Adipocyte (in vitro differentiated cells): Measurements from ENCODE around the gene FOXF1.

Source experiments
- DNase-seq: peaks from one replicate; pipeline ENCODE4 v3.0.0-alpha.2; 2015; ENCODE audit warnings: low read depth
- H3K27me3 ChIP-seq: replicated peaks from 2 replicates; pipeline ENCODE4 v1.7.0; 2013; ENCODE audit warnings: mild to moderate bottlenecking, low read length, moderate library complexity; ENCODE audit not compliant: control insufficient read depth, insufficient read depth
- H3K36me3 ChIP-seq: 2 replicates; pipeline ENCODE4 v1.7.0; 2013; ENCODE audit warnings: low read length, mild to moderate bottlenecking, moderate library complexity; ENCODE audit not compliant: control insufficient read depth, insufficient read depth, severe bottlenecking
- H3K4me1 ChIP-seq: 2 replicates; pipeline ENCODE4 v1.7.0; 2013; ENCODE audit warnings: mild to moderate bottlenecking, low read length, moderate library complexity; ENCODE audit not compliant: control insufficient read depth, insufficient read depth
- H3K4me3 ChIP-seq: 2 replicates; pipeline ENCODE4 v1.7.0; 2013; ENCODE audit warnings: mild to moderate bottlenecking, low read length, moderate library complexity
- H3K9ac ChIP-seq: 2 replicates; pipeline ENCODE4 v1.7.0; 2013; ENCODE audit warnings: mild to moderate bottlenecking, low read length, moderate library complexity
- H3K9me3 ChIP-seq: 2 replicates; pipeline ENCODE4 v1.7.0; 2013; ENCODE audit warnings: mild to moderate bottlenecking, low read length, moderate library complexity; ENCODE audit not compliant: control insufficient read depth

FOXF1 gene

DNA sequence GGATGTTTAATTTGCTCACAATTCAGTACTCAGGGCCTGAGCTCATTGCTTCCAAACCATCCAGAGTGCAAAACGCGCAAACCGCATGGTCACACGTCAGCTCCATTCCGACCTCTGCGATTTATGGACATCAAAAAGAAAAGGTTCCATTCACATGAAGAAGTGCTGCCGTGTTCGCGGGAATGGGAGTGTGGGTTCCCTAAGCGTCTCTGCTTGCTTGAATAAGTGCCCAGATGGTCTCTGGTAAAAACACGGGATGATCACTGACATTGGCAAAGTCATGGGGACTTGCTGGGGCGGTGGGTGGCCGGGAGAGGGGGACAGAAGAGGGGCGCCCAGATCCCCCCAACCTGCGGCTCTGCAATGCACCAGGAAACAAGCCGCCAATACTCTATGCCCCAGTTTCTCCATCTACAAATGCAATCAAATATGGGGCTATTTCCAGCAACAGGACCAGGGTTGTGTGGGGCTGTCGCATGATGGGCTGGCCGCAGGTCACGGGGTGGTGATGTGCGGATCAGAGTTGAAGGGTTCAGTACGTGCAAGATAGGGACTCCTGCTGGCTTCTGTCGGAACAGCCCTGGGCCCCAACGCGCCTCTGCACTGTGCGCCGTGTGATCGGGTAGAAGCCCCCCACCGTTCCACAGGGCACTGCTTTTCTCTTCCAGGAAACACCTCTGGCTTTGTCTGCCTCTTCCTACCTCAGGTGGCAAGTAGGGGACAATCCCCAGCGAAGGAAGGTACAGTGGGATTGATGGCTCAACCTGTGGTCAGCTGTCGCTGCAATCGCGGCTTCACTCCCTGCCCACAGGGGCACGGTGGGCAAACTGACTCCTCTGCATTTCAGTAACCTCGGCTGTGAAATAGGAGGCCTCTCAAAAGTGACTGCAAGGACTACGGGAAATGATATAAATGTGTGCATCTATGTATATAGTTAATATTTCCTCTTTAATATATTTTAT, 11.2 kb downstream of the FOXF1 start:
- H3K9me3 ChIP-seq, result no peaks in the 10 kb centered on the region
- peaks cover 66% of the 10 kb centered on the region for H3K27me3 ChIP-seq
- no peak overlapping the region for H3K4me3 ChIP-seq
- no peaks in the 10 kb centered on the region for H3K36me3 ChIP-seq
- peaks cover 6% of the 10 kb centered on the region for H3K4me1 ChIP-seq
- H3K9ac ChIP-seq, result no peak overlapping the region
- DNase-seq, result no peak

DNA sequence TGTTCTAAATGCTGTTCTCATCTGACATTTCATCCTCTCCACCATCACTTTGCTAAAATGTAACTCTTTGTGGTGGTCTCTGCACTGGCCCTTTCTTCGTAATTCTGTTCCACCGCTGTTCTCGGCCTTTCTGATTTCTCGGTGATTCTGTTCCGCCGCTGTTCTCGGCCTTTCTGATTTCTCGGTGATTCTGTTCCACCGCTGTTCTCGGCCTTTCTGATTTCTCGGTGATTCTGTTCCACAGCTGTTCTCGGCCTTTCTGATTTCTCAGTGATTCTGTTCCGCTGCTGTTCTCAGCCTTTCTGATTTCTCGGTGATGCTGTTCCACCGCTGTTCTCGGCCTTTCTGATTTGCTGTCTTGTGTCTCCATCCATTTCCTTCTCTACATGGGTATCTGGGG, 12.3 kb downstream of the FOXF1 start:
- DNase-seq, result no peak
- Histone ChIP-seq H3K27me3 (peaks cover 58% of the 10 kb centered on the region), H3K4me1 (peaks cover 6% of the 10 kb centered on the region), H3K9me3 (no peaks in the 10 kb centered on the region), H3K9ac (no peak overlapping the region), H3K36me3 (no peaks in the 10 kb centered on the region), H3K4me3 (no peak overlapping the region)

DNA sequence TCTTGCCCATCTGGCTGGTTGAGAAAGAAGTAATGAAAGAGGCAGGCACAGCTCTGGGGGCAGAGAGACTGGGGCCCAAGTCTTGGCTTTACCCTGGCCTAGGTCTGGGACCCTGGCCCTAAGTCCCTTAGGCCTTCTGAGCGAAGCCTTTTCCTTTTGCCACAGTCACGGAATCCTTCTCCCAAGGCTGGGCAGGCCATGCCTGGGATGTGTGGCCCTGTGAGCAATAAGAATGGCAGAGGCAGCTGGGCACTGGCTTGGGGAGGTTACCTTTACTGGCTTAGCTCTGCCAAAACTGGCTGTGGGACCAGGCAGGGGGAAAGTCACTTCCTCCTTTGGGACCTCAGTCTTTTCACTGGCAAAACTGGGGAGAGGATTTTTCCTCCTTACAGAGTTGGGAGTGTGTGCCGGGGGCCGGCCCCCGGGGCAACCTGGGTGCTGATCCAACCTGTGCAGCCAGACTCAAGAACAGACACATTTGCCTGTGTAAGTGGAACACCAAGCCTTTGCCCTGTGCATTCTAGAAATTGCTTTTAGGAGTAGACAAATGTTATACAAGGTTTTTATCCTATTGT, 12.9 kb downstream of the FOXF1 start:
- no peaks in the 10 kb centered on the region for H3K9me3 ChIP-seq
- no peak overlapping the region for H3K4me3 ChIP-seq
- peaks cover 6% of the 10 kb centered on the region for H3K4me1 ChIP-seq
- no peak overlapping the region for H3K9ac ChIP-seq
- DNase-seq, result no peak
- no peaks in the 10 kb centered on the region for H3K36me3 ChIP-seq
- H3K27me3 ChIP-seq, result peaks cover 58% of the 10 kb centered on the region

DNA sequence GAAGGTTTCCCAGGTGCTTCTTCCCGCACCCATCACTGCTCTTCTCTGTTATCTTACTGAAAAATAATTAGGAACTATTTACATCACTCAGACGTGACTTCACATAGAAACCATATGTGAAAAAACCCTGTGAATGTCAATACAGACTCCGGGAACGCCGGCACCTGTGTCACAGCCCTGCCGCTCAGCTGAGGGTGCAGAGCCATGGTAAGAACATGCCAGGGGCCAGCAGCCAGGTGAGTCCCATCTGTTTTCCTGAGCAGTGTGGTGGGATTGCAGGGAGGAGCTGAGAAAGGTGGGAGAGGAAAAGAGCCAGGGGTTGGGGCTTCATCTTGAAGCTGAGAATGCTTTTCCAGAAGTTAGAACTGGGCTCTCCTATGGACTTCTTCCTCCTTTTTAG, 13.7 kb downstream of the FOXF1 start:
- peaks cover 57% of the 10 kb centered on the region for H3K27me3 ChIP-seq

DNA sequence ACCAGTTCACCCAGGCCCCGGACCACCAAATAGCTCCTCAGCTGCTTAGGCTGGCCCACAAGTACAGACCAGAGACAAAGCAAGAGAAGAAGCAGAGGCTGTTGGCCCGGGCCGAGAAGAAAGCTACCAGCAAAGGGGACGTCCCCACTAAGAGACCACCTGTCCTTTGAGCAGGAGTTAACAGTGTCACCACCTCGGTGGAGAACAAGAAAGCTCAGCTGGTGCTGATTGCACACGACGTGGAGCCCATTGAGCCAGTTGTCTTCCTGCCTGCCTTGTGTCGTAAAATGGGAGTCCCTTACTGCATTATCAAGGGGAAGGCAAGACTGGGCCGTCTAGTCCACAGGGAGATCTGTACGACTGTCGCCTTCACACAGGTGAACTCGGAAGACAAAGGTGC, 15.4 kb downstream of the FOXF1 start:
- no peak overlapping the region for H3K4me3 ChIP-seq
- peaks cover 43% of the 10 kb centered on the region for H3K27me3 ChIP-seq
- no peak for DNase-seq
- H3K9ac ChIP-seq, result no peak overlapping the region
- no peaks in the 10 kb centered on the region for H3K9me3 ChIP-seq
- peaks cover 11% of the 10 kb centered on the region for H3K4me1 ChIP-seq
- H3K36me3 ChIP-seq, result no peaks in the 10 kb centered on the region

More for the DNA sequence above, 13.7 kb downstream of the FOXF1 start:
- Histone ChIP-seq H3K36me3 (no peaks in the 10 kb centered on the region), H3K4me3 (no peak overlapping the region), H3K9ac (no peak overlapping the region), H3K9me3 (no peaks in the 10 kb centered on the region), H3K4me1 (peaks cover 11% of the 10 kb centered on the region)
- no peak for DNase-seq

DNA sequence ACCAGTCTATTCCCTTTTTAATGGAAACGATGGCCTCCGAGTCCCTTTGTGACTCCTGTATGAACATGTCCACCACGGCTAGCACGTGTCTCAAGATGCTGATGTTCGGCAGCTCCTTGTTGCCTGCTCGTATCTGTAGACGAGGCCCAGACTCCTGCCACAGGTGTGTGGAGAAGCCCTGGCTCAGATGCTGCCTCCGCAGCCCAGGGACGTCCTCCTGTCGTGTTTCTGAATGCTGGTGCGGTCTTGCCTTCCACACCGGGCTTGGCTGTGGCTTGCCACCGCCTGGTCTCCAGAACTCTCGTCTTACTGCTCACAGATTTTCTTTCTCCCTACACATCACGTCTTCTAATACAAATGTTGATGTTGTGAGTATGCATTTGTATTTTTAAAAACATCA, 17.0 kb downstream of the FOXF1 start:
- Histone ChIP-seq H3K27me3 (peaks cover 26% of the 10 kb centered on the region), H3K9ac (no peak overlapping the region), H3K4me1 (peaks cover 20% of the 10 kb centered on the region), H3K36me3 (no peaks in the 10 kb centered on the region), H3K4me3 (no peak overlapping the region), H3K9me3 (no peaks in the 10 kb centered on the region)
- no peak for DNase-seq

DNA sequence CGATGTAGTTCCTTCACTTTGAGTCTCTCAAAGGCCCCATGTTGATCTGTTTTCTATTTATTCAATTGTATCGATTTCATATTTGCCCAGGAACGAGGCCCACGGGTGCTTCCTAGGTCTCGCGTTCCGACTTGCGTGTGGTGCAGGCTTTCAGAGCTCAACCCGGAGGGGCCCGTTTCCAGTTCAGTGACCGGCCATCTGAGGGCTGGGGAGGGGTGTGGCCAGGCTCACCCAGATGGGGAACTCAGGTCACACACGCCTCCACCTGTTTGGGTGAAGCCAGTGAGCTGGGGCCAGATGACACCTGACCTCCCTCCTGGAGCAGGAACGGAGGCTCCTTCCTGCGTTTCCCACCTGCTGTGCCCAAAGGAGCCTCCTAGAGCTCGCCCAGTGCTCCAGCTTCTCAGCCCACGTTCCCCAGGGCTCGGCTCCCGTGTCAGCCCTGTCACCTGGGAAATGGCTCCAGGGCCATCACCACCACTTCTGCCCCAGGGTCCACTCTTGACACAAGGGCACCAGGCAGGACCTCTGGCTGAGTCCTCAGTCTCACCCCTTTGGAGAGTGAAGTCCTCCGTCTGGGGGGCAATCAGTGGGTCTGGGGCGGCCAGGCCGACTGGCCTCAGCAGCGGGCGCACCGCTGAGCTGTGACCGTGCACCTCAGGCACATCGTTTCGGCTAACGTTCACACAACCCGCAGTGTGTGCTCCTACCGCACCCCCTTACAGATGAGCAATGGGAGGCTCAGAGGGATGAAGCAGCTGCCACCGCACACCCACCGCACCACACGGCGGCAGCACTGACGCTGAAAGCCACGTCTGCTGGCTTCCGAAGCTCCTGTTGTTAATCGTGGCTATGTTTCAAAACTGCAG, 18.0 kb downstream of the FOXF1 start:
- Histone ChIP-seq H3K9me3 (no peaks in the 10 kb centered on the region), H3K27me3 (peaks cover 17% of the 10 kb centered on the region), H3K4me3 (no peak overlapping the region), H3K4me1 (peaks cover 20% of the 10 kb centered on the region), H3K9ac (no peak overlapping the region), H3K36me3 (no peaks in the 10 kb centered on the region)
- DNase-seq, result no peak

DNA sequence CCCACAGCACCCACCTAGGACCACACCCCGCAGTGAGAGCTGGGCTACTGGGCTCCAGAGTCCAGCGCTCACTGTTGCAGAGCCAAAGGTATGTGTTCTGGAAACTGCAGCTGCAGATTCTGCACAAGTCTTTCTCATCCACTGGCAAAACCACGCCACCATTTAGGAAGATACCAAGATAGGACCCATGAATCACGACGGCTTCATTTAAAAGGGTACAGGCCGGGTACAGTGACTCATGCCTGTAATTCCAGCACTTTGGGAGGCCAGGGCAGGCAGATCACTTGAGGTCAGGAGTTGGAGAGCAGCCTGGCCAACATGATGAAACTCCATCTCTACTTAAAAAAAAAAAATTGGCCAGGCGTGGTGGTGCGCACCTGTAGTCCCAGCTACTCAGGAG, 18.8 kb downstream of the FOXF1 start:
- no peaks in the 10 kb centered on the region for H3K36me3 ChIP-seq
- no peaks in the 10 kb centered on the region for H3K9me3 ChIP-seq
- H3K9ac ChIP-seq, result no peak overlapping the region
- no peak overlapping the region for H3K4me3 ChIP-seq
- H3K4me1 ChIP-seq, result peaks cover 20% of the 10 kb centered on the region
- no peak for DNase-seq
- H3K27me3 ChIP-seq, result peaks cover 9% of the 10 kb centered on the region

DNA sequence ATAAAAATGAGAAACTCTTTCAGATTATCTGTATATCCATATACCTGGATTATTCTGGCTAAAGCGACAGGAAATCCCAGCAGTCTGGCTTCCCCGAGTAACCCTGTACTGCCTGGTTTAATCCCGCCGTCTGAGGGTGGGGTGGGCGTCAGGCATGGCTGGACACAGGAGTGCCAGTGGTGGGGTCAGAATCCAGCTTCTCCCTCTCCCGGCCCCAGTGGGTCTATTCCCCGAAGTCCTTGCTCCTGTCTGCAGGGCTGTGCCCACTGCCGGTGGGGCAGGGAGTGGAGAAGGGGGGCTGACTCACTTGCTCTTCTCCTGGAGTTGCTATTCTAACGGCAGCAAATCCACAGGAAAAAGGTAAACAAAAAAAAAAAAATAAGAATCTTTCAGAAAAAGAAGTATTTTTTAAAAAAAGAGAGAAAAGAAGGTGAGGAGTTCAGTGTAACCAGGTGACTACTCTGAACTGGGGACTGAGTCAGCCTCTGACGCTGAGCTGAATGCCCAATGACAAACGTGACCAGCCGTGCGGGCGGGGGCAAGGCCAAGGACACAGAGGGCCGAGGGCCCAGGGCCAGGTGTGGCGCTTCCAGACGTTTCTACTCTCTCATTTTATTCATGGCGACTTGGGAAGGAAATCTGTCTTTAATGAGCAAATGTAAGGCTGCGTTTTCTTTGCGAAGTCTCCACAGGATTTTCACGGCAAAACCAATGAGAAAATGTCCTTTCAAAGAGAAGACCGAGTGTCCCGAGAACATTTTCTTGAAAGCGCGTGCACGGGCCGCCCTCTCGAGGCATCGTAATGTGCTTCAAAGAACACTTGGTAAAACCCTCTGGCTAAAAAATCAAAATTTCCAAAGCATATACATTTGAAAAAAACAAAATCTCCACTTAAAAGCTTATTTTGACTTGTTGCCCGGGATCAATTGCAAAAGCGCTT, 20.2 kb downstream of the FOXF1 start:
- DNase-seq, result no peak
- no peak overlapping the region for H3K4me3 ChIP-seq

DNA sequence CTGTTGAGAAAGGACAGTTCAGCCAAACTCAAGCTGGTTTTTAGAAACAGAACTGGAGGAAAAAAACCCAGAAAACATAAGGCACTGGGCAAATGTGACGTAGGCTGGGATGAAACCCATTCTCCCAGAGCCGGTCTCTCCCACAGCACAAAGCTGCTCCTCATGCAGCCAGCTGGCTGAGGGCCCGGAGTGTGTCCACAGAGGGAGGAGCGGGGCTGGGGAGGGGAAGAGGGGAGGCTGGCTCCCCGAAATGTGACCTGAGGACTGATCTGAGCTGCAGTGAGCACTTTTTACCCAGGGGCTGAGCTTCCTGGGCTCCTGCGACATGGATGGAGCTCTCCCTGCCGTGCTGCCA, 20.8 kb downstream of the FOXF1 start:
- Histone ChIP-seq H3K9me3 (no peaks in the 10 kb centered on the region), H3K4me1 (peaks cover 20% of the 10 kb centered on the region), H3K27me3 (no peaks in the 10 kb centered on the region), H3K36me3 (peaks cover 3% of the 10 kb centered on the region), H3K4me3 (no peak overlapping the region), H3K9ac (peak overlapping the region; percentile 36)
- no peak for DNase-seq

More for the DNA sequence above, 20.2 kb downstream of the FOXF1 start:
- peaks cover 20% of the 10 kb centered on the region for H3K4me1 ChIP-seq
- H3K9me3 ChIP-seq, result no peaks in the 10 kb centered on the region
- peaks cover 3% of the 10 kb centered on the region for H3K36me3 ChIP-seq
- H3K27me3 ChIP-seq, result peaks cover 4% of the 10 kb centered on the region
- H3K9ac ChIP-seq, result no peak overlapping the region
